T-helper 2 cell treated with Interferon-gamma antibody and Interleukin-4, amounts not matched to agents 100 ng/mL and 5 ng/mL, for 36 hours (primary cell): ENCODE measurements around the gene CDC42EP1. TPM values are rescaled to one million over a fixed set of nuclear protein-coding genes. Genes with fewer than 3 reads are reported as not detected.
"Not testable (repeated sequence)": the region's sequence is repeated elsewhere in the genome, so short reads cannot be mapped to it uniquely, and the experiment has no call there.

Source experiments
- intact Hi-C: fragments of 100-400 bp; cut with micrococcal nuclease; formaldehyde crosslinking; loops from one replicate; pipeline ENCODE4 v1.15.1; 2023
- total RNA-seq: library from RNA; stranded (reverse); gene quantifications from 2 replicates; pipeline ENCODE4 v1.2.3, GENCODE V29; 2022

Gene CDC42EP1
- total RNA-seq, 1 donor from 2014 or later: 0.16 TPM

- intact Hi-C loops: no loop called here
Measured at GRCh38 chr22:37575490-37576003, 15.3 kb downstream of the CDC42EP1 start.

DNA sequence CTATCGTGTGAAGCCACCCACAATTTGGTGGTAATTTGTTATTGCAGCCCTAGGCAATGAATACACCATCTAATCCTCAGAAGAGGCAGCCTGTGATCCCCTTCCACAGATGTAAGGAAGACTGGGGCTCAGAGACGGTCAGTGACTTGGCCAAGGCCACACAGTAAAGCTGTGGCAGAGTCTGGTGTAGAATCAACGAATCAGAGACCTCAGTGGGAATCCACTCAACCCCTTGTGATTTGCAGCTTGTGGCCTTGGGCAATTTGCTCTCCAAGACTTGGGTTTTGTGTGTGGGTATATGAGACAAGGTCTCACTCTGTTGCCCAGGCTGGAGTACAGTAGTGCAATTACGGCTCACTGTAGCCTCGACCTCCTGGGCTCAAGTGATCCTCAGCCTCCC, 17.7 kb downstream of the CDC42EP1 start:
- intact Hi-C loops: no loop called here

DNA sequence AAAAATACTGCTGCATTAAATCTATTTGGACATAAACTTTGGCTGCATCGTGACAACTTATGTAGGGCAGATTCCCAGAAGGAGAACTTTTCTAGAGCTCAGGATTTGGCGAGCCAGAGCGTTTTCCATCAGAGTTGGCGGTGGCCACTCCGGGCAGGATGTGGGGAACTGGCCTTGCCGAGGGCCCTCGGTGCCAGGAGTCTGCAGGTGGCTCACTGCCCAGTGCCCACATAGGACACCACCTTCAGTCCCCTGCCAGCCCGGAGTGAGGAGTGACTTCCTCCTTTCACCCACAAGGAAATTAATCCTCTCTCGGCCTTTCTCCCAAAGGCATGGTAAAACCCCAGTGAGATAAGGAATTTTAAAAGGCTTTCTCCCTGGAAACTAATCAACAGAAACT, 21.2 kb downstream of the CDC42EP1 start:
- intact Hi-C loops: no loop called here

- intact Hi-C loops: no loop called here
Measured at GRCh38 chr22:37582526-37582925, 22.2 kb downstream of the CDC42EP1 start.

- intact Hi-C loops: no loop called here
Measured at GRCh38 chr22:37588546-37589215, 28.4 kb downstream of the CDC42EP1 start.

- intact Hi-C loops: no loop called here
Measured at GRCh38 chr22:37589636-37590035, 29.4 kb downstream of the CDC42EP1 start.

GRCh38 chr22:37591081-37591480, 30.8 kb downstream of the CDC42EP1 start:
- intact Hi-C loops: not testable (repeated sequence)

DNA sequence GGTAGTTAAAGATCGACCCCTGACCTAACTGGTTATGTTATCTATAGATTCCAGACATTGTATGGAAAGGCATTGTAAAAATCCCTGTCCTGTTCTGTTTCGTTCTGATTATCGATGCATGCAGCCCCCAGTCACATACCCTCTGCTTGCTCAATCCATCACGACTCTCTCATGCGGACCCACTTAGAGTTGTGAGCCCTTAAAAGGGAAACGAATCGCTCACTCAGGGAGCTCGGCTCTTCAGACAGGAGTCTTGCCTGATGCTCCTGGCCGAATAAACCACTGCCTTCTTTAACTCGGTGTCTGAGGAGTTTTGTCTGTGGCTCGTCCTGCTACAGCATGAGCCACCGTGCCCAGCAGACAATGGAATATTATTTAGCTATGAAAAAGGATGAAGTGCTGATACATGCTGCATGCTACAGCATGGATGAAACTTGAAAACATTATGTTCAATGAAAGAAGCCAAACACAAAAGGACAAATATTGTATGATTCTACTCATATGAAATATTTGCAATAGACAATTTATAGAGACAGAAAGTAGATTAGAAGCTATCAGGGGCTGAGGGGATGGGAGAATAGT, 31.6 kb downstream of the CDC42EP1 start:
- intact Hi-C loops: loop anchor here (1.0 kb wide), 2 partner anchors 25 to 54 kb away; no protein-coding TSS in a partner anchor

- intact Hi-C loops: no loop called here
Measured at GRCh38 chr22:37594237-37594636, 34.0 kb downstream of the CDC42EP1 start.

- intact Hi-C loops: no loop called here
Measured at GRCh38 chr22:37599153-37599552, 38.9 kb downstream of the CDC42EP1 start.

DNA sequence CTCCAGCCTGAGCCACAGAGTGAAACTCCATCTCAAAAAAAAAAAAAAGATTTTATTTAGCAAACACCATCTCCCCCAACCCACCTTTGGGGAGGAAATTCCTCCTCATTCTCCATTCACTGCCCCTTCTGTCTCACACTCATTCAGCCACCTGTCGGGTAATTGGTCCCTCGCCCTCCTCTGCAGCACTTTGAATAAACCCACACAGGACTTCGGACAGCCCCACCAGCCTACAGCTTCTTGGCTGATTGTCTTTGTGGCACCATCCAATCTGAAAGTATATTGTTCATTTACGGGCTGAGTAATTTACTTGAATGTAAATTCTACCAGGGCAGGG, 40.9 kb downstream of the CDC42EP1 start:
- intact Hi-C loops: no loop called here

DNA sequence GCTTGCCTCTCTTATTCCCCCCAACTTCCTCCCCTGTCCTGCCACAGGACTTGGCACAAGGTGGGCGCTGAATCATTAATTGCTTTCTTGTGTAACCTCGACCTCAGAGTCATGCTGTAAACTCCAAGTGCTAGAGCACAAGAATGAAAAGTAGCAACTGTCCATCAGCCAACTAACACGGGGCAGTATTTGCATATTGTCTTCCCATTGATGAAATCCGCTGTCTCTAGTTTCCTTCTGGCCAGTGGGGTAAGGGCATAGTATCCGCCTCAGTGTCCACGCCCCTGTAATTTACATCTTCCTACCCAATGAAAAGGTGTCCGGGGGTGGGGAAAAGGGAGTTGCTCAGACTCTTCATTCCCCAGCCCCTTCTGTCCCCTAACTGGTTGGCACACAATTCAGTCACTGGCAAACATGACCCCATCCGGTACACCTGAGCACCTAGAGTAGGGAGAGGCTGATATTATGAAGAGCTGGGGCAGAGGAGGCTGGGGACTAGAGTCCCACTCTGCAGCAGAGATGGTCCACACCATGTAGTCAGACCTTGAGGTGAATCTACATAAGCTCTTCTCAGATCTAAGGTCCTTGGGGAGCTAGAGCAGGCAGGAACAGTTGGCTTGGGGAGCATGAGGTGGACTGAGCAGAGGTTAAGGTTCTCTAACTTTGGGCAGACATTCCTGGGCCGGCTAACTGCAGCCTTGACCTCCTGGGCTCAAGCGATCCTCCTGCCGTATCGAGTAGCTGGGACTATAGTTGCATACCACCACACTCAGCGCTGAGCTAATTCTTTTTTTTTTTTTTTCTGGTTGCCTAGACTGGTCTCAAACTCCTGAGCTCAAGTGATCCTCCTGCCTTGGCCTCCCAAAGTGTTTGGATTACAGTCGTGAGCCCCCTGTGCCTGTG, 41.5 kb downstream of the CDC42EP1 start:
- intact Hi-C loops: no loop called here

- intact Hi-C loops: not testable (repeated sequence)
Measured at GRCh38 chr22:37602546-37603277, 42.4 kb downstream of the CDC42EP1 start.

DNA sequence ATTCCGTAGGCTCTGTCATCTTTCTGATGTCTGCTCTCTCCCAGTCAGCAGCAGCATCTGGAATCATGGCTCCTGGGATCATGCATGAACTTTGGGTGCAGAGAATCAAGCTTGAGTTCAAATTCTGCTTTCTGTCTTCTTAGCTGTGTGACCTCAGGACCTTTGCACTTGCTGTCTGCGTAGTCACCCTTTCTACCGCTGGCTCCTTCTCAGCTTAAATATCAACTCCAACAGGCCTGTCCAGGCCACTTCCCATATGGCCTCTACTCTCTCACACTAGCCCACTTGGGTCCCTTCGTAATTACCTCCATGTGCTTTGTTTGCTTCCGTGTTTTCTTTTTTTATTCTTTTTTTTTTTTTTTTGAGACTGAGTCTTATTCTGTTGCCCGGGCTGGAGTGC, 43.8 kb downstream of the CDC42EP1 start:
- intact Hi-C loops: no loop called here

DNA sequence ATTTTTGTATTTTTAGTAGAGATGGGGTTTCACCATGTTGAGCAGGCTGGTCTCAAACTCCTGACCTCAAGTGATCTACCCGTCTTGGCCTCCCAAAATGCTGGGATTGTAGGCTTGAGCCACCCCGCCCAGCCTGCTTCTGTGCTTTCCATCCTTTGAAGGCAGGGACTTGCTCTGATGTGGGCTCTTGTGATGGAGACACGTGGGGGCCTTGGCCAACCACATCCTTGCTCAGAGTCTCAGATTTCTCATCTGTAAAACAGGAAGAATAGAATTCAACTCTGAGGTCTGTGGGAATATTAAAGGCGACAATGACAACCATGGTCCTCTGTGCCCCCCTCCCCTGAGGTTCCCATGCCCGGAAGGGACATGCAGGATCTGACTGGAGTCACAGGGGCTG, 44.6 kb downstream of the CDC42EP1 start:
- intact Hi-C loops: loop anchor here (5.0 kb wide), 4 partner anchors 142 to 597 kb away; partner anchors contain the start of genes EIF3L, MAFF and RAC2

- intact Hi-C loops: loop anchor here (5.0 kb wide), 4 partner anchors 140 to 595 kb away; partner anchors contain the start of genes EIF3L, MAFF and RAC2
Measured at GRCh38 chr22:37607010-37607934, 47.0 kb downstream of the CDC42EP1 start.

- intact Hi-C loops: loop anchor here (1.0 to 5.0 kb wide), 9 partner anchors 15 to 594 kb away; partner anchors contain the start of genes EIF3L, MAFF, NOL12 and RAC2
Measured at GRCh38 chr22:37607935-37608476, 47.7 kb downstream of the CDC42EP1 start.

DNA sequence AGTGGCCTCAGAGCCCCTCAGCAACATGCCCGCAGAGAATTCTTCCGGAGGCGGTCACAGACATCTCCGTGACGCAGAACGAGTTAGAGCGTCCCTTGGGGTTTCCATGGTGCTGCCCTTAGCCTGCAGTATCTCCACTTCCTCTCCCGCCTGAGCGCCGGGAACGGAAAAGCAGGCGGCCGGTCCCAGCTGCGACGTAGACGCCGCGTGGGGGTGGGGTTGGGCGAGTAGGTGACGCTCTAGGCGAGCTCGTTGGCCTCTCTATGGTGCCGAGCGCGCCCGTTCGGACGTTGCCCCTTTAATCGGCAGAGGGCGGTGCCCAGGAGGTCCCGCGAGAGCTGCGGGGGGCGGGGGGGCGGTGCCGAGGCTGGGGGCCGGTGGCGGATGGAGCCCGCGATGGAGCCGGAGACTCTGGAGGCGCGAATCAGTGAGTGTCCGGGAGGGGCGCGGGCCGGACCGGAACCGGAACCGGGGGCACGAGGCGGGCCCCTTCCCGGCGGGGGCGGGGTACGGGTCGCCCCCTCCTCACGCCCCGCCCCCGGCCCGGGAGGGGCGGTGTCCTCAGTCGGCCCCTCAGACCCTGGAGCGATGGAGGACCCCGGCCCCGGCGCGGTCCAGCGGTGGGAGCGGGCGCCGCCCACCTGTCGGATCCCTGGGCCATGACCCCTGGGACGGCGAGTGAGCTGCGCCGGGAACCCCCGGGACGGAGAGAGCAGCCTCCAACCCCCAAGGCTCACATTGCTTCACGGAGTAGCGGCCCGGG, 48.4 kb downstream of the CDC42EP1 start, which contains the start of gene GGA1:
Gene GGA1 (plus strand): TSS at position 358 of the 763 bp plus-strand sequence. CDS start 27 bp downstream, at position 385.
- intact Hi-C loops: loop anchor here (1.0 to 5.0 kb wide), 9 partner anchors 15 to 594 kb away; partner anchors contain the start of genes EIF3L, MAFF, NOL12 and RAC2
